ENCODE results near the gene SHC3. TPM values are rescaled to one million over a fixed set of nuclear protein-coding genes. Genes with fewer than 3 reads are reported as not detected.

Gene SHC3
- total RNA-seq, 1 donor from 2014 or later: 5.1 TPM

GRCh38 chr9:89015336-89015735 is 163.3 kb downstream of the SHC3 start:
- DNase-seq (ENCODE audit: low read depth): no peak
- no peak overlapping the region for H3K4me3 ChIP-seq (ENCODE audit: low read depth, low read length)

GRCh38 chr9:89014153-89014552 is 164.5 kb downstream of the SHC3 start:
- no peak for DNase-seq (ENCODE audit: low read depth)
- no peak overlapping the region for H3K4me3 ChIP-seq (ENCODE audit: low read depth, low read length)
- TF ChIP-seq, protein P1, sequence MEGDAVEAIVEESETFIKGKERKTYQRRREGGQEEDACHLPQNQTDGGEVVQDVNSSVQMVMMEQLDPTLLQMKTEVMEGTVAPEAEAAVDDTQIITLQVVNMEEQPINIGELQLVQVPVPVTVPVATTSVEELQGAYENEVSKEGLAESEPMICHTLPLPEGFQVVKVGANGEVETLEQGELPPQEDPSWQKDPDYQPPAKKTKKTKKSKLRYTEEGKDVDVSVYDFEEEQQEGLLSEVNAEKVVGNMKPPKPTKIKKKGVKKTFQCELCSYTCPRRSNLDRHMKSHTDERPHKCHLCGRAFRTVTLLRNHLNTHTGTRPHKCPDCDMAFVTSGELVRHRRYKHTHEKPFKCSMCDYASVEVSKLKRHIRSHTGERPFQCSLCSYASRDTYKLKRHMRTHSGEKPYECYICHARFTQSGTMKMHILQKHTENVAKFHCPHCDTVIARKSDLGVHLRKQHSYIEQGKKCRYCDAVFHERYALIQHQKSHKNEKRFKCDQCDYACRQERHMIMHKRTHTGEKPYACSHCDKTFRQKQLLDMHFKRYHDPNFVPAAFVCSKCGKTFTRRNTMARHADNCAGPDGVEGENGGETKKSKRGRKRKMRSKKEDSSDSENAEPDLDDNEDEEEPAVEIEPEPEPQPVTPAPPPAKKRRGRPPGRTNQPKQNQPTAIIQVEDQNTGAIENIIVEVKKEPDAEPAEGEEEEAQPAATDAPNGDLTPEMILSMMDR (conservative IDR thresholded peaks at IDR 0.05; ENCODE audit: low read depth, low read length): no peak

More at GRCh38 chr9:89015336-89015735, 163.3 kb downstream of the SHC3 start:
- TF ChIP-seq, protein P1 (conservative IDR thresholded peaks at IDR 0.05; ENCODE audit: low read depth, low read length): no peak

GRCh38 chr9:89013660-89014059 is 165.0 kb downstream of the SHC3 start:
- H3K4me3 ChIP-seq (ENCODE audit: low read depth, low read length): no peak overlapping the region
- TF ChIP-seq, protein P1 (conservative IDR thresholded peaks at IDR 0.05; ENCODE audit: low read depth, low read length): no peak
- no peak for DNase-seq (ENCODE audit: low read depth)

DNA sequence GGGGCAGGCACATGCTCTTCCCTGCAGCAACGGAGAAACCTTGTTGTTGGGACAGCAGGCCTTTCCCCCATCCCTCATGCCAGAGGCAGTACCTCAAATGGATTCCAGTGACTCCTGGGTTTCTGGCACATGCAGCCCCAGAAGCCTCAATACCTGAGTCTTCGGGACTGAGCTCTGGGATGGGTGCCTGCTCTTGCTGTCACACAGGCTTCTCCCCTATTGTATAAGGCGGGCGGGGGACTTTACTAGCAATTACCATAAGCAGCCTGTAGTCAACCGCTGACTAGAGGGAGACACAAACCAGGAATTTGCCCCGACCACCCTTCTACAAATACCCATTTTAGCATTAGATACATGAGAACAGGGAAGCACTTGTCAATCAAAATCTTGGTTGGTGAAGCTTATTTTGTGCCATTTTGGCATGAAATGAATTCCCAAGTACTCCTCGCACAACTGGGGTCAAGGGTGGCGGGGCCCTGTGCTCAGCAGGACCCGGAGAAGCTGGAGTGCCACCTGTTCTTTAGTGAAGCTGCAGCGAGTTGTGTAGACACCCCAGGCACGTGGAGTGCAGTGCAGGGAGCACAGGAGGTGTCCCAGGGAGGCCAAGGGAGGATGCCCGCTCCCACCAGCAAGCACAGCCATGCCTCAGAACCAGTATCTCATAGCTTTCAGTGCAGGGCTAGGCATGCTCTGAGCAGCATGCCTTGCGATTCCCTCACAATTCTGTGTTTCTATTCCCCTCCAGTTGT is 166.2 kb downstream of the SHC3 start:
- DNase-seq (ENCODE audit: low read depth): no peak
- H3K4me3 ChIP-seq (ENCODE audit: low read depth, low read length): no peak overlapping the region
- TF ChIP-seq, protein P1 (conservative IDR thresholded peaks at IDR 0.05; ENCODE audit: low read depth, low read length): no peak

GRCh38 chr9:89011683-89012082 is 166.9 kb downstream of the SHC3 start:
- DNase-seq (ENCODE audit: low read depth): no peak
- no peak overlapping the region for H3K4me3 ChIP-seq (ENCODE audit: low read depth, low read length)
- TF ChIP-seq, protein P1 (conservative IDR thresholded peaks at IDR 0.05; ENCODE audit: low read depth, low read length): no peak

GRCh38 chr9:89010526-89011111 is 168.0 kb downstream of the SHC3 start:
- DNase-seq (ENCODE audit: low read depth): no peak
- TF ChIP-seq, protein P1 (conservative IDR thresholded peaks at IDR 0.05; ENCODE audit: low read depth, low read length): no peak

More at GRCh38 chr9:89010526-89011111, 168.0 kb downstream of the SHC3 start:
- no peak overlapping the region for H3K4me3 ChIP-seq (ENCODE audit: low read depth, low read length)
